ENCODE measurements around the gene KIF1A. TPM values are rescaled to one million over a fixed set of nuclear protein-coding genes. Genes with fewer than 3 reads are reported as not detected.

KIF1A gene
- total and polyA plus RNA-seq, 10 of the 15 experiments (the other 5 are each of a cell fraction or from before 2014, with no cell fraction given): 0.04 to 0.95 (median 0.06) TPM; not detected in 5

GRCh38 chr2:240864475-240864874, 44.5 kb upstream of the KIF1A start:
- in situ Hi-C loops (cut with MboI): no loop called here
- POLR2A ChIA-PET: no interaction called here
- TF ChIP-seq SMC3 (IDR thresholded peaks at IDR 0.05; ENCODE audit: borderline replicate concordance, low read length) (no peak), MLLT1 (IDR thresholded peaks at IDR 0.05) (no peak), SUPT20H (IDR thresholded peaks at IDR 0.05; ENCODE audit: borderline replicate concordance, control insufficient read depth, low read depth, low read length) (no peak), BRCA1 (IDR thresholded peaks at IDR 0.05; ENCODE audit: low read depth, low read length) (no peak), CBX5 (IDR thresholded peaks at IDR 0.05; ENCODE audit: low read depth) (no peak), CHD2 (IDR thresholded peaks at IDR 0.05; ENCODE audit: borderline replicate concordance, low read depth, low read length) (no peak), HDAC6 (IDR thresholded peaks at IDR 0.05; ENCODE audit: unreplicated experiment) (no peak), CHD4 (IDR thresholded peaks at IDR 0.05) (no peak), BACH1 (IDR thresholded peaks at IDR 0.05; ENCODE audit: borderline replicate concordance) (no peak), BHLHE40 (IDR thresholded peaks at IDR 0.05; ENCODE audit: borderline replicate concordance in 1 of 2, low read depth in 2 of 2, low read length in 1 of 2) (no peak), ZNF622 (IDR thresholded peaks at IDR 0.05) (no peak), POLR2AphosphoS5 (IDR thresholded peaks at IDR 0.05; ENCODE audit: low read length) (no peak), MTA3 (IDR thresholded peaks at IDR 0.05; ENCODE audit: borderline replicate concordance, low read length) (no peak)
- TF ChIP-seq, protein P1, sequence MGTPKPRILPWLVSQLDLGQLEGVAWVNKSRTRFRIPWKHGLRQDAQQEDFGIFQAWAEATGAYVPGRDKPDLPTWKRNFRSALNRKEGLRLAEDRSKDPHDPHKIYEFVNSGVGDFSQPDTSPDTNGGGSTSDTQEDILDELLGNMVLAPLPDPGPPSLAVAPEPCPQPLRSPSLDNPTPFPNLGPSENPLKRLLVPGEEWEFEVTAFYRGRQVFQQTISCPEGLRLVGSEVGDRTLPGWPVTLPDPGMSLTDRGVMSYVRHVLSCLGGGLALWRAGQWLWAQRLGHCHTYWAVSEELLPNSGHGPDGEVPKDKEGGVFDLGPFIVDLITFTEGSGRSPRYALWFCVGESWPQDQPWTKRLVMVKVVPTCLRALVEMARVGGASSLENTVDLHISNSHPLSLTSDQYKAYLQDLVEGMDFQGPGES (IDR thresholded peaks at IDR 0.05): no peak
- TF ChIP-seq, protein P2, sequence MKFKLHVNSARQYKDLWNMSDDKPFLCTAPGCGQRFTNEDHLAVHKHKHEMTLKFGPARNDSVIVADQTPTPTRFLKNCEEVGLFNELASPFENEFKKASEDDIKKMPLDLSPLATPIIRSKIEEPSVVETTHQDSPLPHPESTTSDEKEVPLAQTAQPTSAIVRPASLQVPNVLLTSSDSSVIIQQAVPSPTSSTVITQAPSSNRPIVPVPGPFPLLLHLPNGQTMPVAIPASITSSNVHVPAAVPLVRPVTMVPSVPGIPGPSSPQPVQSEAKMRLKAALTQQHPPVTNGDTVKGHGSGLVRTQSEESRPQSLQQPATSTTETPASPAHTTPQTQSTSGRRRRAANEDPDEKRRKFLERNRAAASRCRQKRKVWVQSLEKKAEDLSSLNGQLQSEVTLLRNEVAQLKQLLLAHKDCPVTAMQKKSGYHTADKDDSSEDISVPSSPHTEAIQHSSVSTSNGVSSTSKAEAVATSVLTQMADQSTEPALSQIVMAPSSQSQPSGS (IDR thresholded peaks at IDR 0.05; ENCODE audit: low read length): no peak
- TF ChIP-seq, protein P3, sequence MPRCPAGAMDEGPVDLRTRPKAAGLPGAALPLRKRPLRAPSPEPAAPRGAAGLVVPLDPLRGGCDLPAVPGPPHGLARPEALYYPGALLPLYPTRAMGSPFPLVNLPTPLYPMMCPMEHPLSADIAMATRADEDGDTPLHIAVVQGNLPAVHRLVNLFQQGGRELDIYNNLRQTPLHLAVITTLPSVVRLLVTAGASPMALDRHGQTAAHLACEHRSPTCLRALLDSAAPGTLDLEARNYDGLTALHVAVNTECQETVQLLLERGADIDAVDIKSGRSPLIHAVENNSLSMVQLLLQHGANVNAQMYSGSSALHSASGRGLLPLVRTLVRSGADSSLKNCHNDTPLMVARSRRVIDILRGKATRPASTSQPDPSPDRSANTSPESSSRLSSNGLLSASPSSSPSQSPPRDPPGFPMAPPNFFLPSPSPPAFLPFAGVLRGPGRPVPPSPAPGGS (IDR thresholded peaks at IDR 0.05; ENCODE audit: borderline replicate concordance, insufficient read depth, low read depth, low read length, poor library complexity, severe bottlenecking): no peak
- TF ChIP-seq, protein P4, sequence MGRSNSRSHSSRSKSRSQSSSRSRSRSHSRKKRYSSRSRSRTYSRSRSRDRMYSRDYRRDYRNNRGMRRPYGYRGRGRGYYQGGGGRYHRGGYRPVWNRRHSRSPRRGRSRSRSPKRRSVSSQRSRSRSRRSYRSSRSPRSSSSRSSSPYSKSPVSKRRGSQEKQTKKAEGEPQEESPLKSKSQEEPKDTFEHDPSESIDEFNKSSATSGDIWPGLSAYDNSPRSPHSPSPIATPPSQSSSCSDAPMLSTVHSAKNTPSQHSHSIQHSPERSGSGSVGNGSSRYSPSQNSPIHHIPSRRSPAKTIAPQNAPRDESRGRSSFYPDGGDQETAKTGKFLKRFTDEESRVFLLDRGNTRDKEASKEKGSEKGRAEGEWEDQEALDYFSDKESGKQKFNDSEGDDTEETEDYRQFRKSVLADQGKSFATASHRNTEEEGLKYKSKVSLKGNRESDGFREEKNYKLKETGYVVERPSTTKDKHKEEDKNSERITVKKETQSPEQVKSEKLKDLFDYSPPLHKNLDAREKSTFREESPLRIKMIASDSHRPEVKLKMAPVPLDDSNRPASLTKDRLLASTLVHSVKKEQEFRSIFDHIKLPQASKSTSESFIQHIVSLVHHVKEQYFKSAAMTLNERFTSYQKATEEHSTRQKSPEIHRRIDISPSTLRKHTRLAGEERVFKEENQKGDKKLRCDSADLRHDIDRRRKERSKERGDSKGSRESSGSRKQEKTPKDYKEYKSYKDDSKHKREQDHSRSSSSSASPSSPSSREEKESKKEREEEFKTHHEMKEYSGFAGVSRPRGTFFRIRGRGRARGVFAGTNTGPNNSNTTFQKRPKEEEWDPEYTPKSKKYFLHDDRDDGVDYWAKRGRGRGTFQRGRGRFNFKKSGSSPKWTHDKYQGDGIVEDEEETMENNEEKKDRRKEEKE (IDR thresholded peaks at IDR 0.05): no peak

More at GRCh38 chr2:240864475-240864874, 44.5 kb upstream of the KIF1A start:
- no peak overlapping the region for H3K4me2 ChIP-seq (ENCODE audit: control insufficient read depth, insufficient read depth)
- RAD21 ChIA-PET (ENCODE audit: unreplicated experiment): no interaction called here
- no peak for FAIRE-seq
- H3K27ac ChIP-seq (ENCODE audit: control insufficient read depth, insufficient read depth): no peak overlapping the region
- H3K4me3 ChIP-seq: no peak overlapping the region
- 19% methylated on average over 3 of the region's 3 CpGs for WGBS (ENCODE audit: insufficient coverage, insufficient replicate concordance, low lambda C conversion rate, missing lambda C conversion rate)
- no peaks in the 10 kb centered on the region for H3K9me3 ChIP-seq (replicated peaks; ENCODE audit: control insufficient read depth, insufficient read depth, low read length)
- no peaks in the 10 kb centered on the region for H4K20me1 ChIP-seq (ENCODE audit: control insufficient read depth, insufficient read depth)
- ATAC-seq: no peak
- intact Hi-C loops (cut with micrococcal nuclease; ENCODE audit: unreplicated experiment): no loop called here
- no peaks in the 10 kb centered on the region for H3K79me2 ChIP-seq (ENCODE audit: control insufficient read depth, insufficient read depth, low read length)
- H3K36me3 ChIP-seq (ENCODE audit: control insufficient read depth in 2 of 2, insufficient read depth in 2 of 2, low read length in 1 of 2): no peaks in the 10 kb centered on the region
- SMC1A ChIA-PET (ENCODE audit: uncharacterized antibody, unreplicated experiment): no interaction called here
- no peak for DNase-seq (ENCODE audit: low read depth, low spot score)
- CTCF ChIA-PET: interaction anchor here (1.2 kb wide), 1 partner anchor 13 kb away, joined by 3 read pairs; no protein-coding TSS in a partner anchor
- H3K4me1 ChIP-seq (ENCODE audit: control insufficient read depth, insufficient read depth, low read length): no peaks in the 10 kb centered on the region
- no peak overlapping the region for H2AFZ ChIP-seq (ENCODE audit: control insufficient read depth, low read depth, low read length)
- no peak overlapping the region for H3K9ac ChIP-seq (ENCODE audit: control insufficient read depth, insufficient read depth, low read length)
- no TSS peak for BruUV-seq (replicated peaks)
- H3K27me3 ChIP-seq (replicated peaks in 1 of 2; ENCODE audit: control insufficient read depth in 2 of 2, insufficient read depth in 2 of 2, low read length in 1 of 2): peaks cover 2 to 4% of the 10 kb centered on the region in 2 experiments; a peak in 2 of 4 replicates
